CD1c-positive myeloid dendritic cell (primary cell): Measurements from ENCODE around the gene IL1RL2.

Experiments used
- DNase-seq: peaks from one replicate; pipeline ENCODE4 v3.0.0-alpha.2; 2016; ENCODE audit errors: extremely low spot score

Gene IL1RL2

GRCh38 chr2:102186791-102187495 lies at the start of gene IL1RL2:
Gene IL1RL2, plus strand, starts transcription at chr2:102187023. Its CDS starts 845 bp downstream, at chr2:102187868.
- peak; percentile 78 for DNase-seq

- no peak for DNase-seq
Measured at GRCh38 chr2:102137138-102137537, 49.7 kb upstream of the IL1RL2 start.

GRCh38 chr2:102138331-102138730 lies 48.5 kb upstream of the IL1RL2 start:
- peak; percentile 17 for DNase-seq

- DNase-seq = no peak
Measured at GRCh38 chr2:102139851-102140250, 47.0 kb upstream of the IL1RL2 start.

- no peak for DNase-seq
Measured at GRCh38 chr2:102140377-102140776, 46.4 kb upstream of the IL1RL2 start.

- no peak for DNase-seq
Measured at GRCh38 chr2:102141011-102141943, 45.5 kb upstream of the IL1RL2 start.

- DNase-seq = peak; percentile 93
Measured at GRCh38 chr2:102141970-102142828, 44.6 kb upstream of the IL1RL2 start, which contains the start of gene IL1R1. Gene IL1R1, plus strand, starts transcription at chr2:102142746. Its CDS starts 14,979 bp downstream, at chr2:102157725.

GRCh38 chr2:102142829-102143449 lies 43.9 kb upstream of the IL1RL2 start:
- DNase-seq = peak; percentile 34

GRCh38 chr2:102143450-102143985 lies 43.3 kb upstream of the IL1RL2 start:
- DNase-seq = no peak

- DNase-seq = no peak
Measured at GRCh38 chr2:102144128-102144527, 42.7 kb upstream of the IL1RL2 start.

GRCh38 chr2:102145107-102145506 lies 41.7 kb upstream of the IL1RL2 start:
- DNase-seq = no peak

GRCh38 chr2:102145934-102146333 lies 40.9 kb upstream of the IL1RL2 start:
- DNase-seq = no peak

- DNase-seq = peak; percentile 45
Measured at GRCh38 chr2:102147935-102148334, 38.9 kb upstream of the IL1RL2 start.

GRCh38 chr2:102149243-102149642 lies 37.6 kb upstream of the IL1RL2 start:
- no peak for DNase-seq

GRCh38 chr2:102149644-102150455 lies 37.0 kb upstream of the IL1RL2 start:
- DNase-seq = no peak

- no peak for DNase-seq
Measured at GRCh38 chr2:102154364-102154763, 32.5 kb upstream of the IL1RL2 start.

GRCh38 chr2:102154946-102155702 lies 31.7 kb upstream of the IL1RL2 start:
- no peak for DNase-seq

GRCh38 chr2:102155703-102156515 lies 30.9 kb upstream of the IL1RL2 start:
- DNase-seq = peak; percentile 17
